Smooth muscle cell (in vitro differentiated cells): ENCODE measurements around the gene ZNF410. TPM values are rescaled to one million over a fixed set of nuclear protein-coding genes. Genes with fewer than 3 reads are reported as not detected.

Source experiments
- DNase-seq: peaks from one replicate; lab custom pipeline; 2025; ENCODE audit not compliant: unreplicated experiment; lab: John Stamatoyannopoulos, UW
- H2AFZ ChIP-seq: fragments of 200-600 bp; sonication (generic); 2 replicates; pipeline ENCODE4 v1.6.0; 2016; ENCODE audit warnings: antibody characterized with exemption, low read depth, mild to moderate bottlenecking
- H3F3A ChIP-seq: fragments of 200-600 bp; sonication (generic); 2 replicates; pipeline ENCODE4 v1.6.0; 2017; ENCODE audit warnings: antibody characterized with exemption, low read depth
- H3K27ac ChIP-seq: fragments of 200-600 bp; sonication (generic); 2 replicates; pipeline ENCODE4 v1.5.1; 2016; ENCODE audit warnings: low read depth, mild to moderate bottlenecking
- H3K27me3 ChIP-seq: fragments of 200-600 bp; sonication (generic); 2 replicates; pipeline ENCODE4 v1.6.1; 2016; ENCODE audit warnings: low read depth, mild to moderate bottlenecking
- H3K36me3 ChIP-seq: fragments of 200-600 bp; sonication (generic); 2 replicates; pipeline ENCODE4 v1.5.1; 2016; ENCODE audit warnings: low read depth
- H3K4me1 ChIP-seq: fragments of 200-600 bp; sonication (generic); 2 replicates; pipeline ENCODE4 v1.5.1; 2016; ENCODE audit warnings: low read depth
- H3K4me2 ChIP-seq: fragments of 200-600 bp; sonication (generic); 2 replicates; pipeline ENCODE4 v1.6.0; 2016; ENCODE audit warnings: mild to moderate bottlenecking
- H3K4me3 ChIP-seq: fragments of 200-600 bp; sonication (generic); 2 replicates; pipeline ENCODE4 v1.5.1; 2016; ENCODE audit warnings: mild to moderate bottlenecking
- H3K79me2 ChIP-seq: fragments of 200-600 bp; sonication (generic); 2 replicates; pipeline ENCODE4 v1.6.0; 2016; ENCODE audit warnings: low read depth, mild to moderate bottlenecking
- H3K9ac ChIP-seq: fragments of 200-600 bp; sonication (generic); 2 replicates; pipeline ENCODE4 v1.6.0; 2016; ENCODE audit warnings: low read depth
- H3K9me3 ChIP-seq: fragments of 200-600 bp; sonication (generic); replicated peaks from 2 replicates; pipeline ENCODE4 v1.5.1; 2016; ENCODE audit warnings: low read depth
- H4K20me1 ChIP-seq: fragments of 200-600 bp; sonication (generic); 2 replicates; pipeline ENCODE4 v1.6.0; 2016; ENCODE audit warnings: low read depth
- WGBS: methylation state at CpG from one replicate; pipeline ENCODE4 v1.1.7; 2016; ENCODE audit warnings: low lambda C conversion rate; 5-methylcytosine and 5-hydroxymethylcytosine counted together
- polyA plus RNA-seq: library from polyadenylated mRNA; unstranded; fragments of >200 nt; fragmentation: Nextera tagmentation; extraction: Ambion mirVana; gene quantifications from 2 replicates; pipeline ENCODE4 v1.2.1, GENCODE V29; 2016
- total RNA-seq: library from RNA; depleted of rRNA; stranded (reverse); fragments of >200 nt; gene quantifications from 2 replicates; pipeline ENCODE4 v1.2.3, GENCODE V29; 2014
- TF ChIP-seq, protein P1 (sequence below): fragments of 200-600 bp; sonication (generic); IDR thresholded peaks from 2 replicates; pipeline ENCODE4 v1.5.1; 2017; ENCODE audit warnings: borderline replicate concordance, mild to moderate bottlenecking, antibody characterized with exemption; ENCODE audit not compliant: insufficient read depth, poor library complexity, severe bottlenecking

ZNF410 gene
- total and polyA plus RNA-seq, 2 experiments from 2014 or later = 45.1 to 67.3 TPM

DNA sequence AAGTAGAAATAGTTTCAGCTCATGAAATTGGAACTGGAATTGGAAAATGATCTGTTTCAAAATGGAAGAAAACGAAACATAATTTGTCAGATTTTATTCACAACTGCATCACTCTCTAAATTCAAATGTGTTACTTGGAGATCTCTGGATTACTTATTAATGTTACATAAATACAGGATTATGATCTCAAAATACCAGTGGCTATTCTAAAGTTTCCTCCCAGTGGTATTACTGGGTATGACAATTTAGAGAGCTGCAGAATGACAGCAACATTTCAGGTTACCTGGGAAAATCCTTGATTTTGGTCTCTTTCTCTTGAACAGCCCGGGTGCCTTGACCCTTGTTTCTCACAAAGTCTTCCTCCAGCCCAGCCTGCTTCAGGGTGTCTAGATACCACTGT, 49.0 kb downstream of the ZNF410 start:
- Histone ChIP-seq H3K36me3 (peaks cover 25% of the 10 kb centered on the region), H3F3A (peaks cover 11% of the 10 kb centered on the region), H3K27ac (no peak overlapping the region), H2AFZ (no peak overlapping the region), H3K27me3 (no peaks in the 10 kb centered on the region), H3K9me3 (no peaks in the 10 kb centered on the region), H3K79me2 (no peaks in the 10 kb centered on the region), H3K9ac (no peak overlapping the region), H3K4me2 (no peak overlapping the region), H3K4me3 (no peak overlapping the region), H3K4me1 (no peaks in the 10 kb centered on the region), H4K20me1 (peaks cover 3% of the 10 kb centered on the region)
- TF ChIP-seq, protein P1, sequence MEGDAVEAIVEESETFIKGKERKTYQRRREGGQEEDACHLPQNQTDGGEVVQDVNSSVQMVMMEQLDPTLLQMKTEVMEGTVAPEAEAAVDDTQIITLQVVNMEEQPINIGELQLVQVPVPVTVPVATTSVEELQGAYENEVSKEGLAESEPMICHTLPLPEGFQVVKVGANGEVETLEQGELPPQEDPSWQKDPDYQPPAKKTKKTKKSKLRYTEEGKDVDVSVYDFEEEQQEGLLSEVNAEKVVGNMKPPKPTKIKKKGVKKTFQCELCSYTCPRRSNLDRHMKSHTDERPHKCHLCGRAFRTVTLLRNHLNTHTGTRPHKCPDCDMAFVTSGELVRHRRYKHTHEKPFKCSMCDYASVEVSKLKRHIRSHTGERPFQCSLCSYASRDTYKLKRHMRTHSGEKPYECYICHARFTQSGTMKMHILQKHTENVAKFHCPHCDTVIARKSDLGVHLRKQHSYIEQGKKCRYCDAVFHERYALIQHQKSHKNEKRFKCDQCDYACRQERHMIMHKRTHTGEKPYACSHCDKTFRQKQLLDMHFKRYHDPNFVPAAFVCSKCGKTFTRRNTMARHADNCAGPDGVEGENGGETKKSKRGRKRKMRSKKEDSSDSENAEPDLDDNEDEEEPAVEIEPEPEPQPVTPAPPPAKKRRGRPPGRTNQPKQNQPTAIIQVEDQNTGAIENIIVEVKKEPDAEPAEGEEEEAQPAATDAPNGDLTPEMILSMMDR = peak; percentile 25
- 98% methylated on average over 2 of the region's 2 CpGs for WGBS
- DNase-seq = no peak

DNA sequence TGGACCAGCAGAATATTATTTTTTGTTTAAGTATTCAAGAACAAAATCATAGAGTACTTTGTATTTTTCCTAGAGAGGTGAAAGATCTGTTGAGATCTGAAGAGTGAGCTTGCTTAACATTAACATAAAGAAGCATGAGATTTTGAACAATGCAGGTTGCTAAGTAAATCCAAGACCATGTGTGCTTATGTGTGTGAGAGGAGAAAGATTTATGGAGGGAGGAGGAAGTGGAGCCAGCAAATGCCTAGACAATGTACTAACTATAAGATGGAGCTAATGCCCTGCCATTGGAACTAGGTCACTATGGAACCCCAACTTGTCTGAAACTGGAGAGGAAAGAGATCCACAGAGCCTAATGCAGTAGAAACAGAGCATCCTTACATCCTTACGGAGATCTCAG, 49.9 kb downstream of the ZNF410 start:
- H3F3A ChIP-seq = peaks cover 9% of the 10 kb centered on the region

DNA sequence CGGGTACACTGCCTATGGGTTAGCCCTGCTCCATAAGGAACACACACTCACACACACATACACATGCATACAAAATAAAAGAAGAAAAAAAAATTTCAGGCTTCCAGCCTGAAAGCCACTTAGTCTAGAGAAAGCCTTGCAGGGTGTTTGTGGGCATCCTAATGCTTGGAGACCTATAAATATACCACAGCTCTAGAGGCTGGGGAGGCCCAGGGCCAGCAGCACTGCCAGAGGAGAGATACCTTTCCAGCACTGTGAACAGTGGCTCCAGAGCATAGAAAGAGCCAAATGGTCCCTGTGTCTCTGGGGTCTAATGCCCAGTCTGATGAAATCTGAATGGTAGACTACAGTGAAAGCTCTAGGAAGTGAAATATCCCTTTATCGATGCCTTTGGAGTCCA, 50.4 kb downstream of the ZNF410 start:
- H3K79me2 ChIP-seq = no peaks in the 10 kb centered on the region
- TF ChIP-seq, protein P1 = no peak
- H3K9ac ChIP-seq = no peak overlapping the region
- H4K20me1 ChIP-seq = peaks cover 3% of the 10 kb centered on the region
- no peaks in the 10 kb centered on the region for H3K9me3 ChIP-seq
- H3K4me2 ChIP-seq = no peak overlapping the region
- no peak overlapping the region for H3K4me3 ChIP-seq
- DNase-seq = no peak
- 97% methylated on average over 2 of the region's 2 CpGs for WGBS
- peaks cover 17% of the 10 kb centered on the region for H3K36me3 ChIP-seq
- H3K27ac ChIP-seq = no peak overlapping the region
- H2AFZ ChIP-seq = no peak overlapping the region
- H3F3A ChIP-seq = peaks cover 5% of the 10 kb centered on the region
- H3K4me1 ChIP-seq = no peaks in the 10 kb centered on the region
- no peaks in the 10 kb centered on the region for H3K27me3 ChIP-seq

More for the DNA sequence above, 49.9 kb downstream of the ZNF410 start:
- WGBS = 93% methylated on average over 1 of the region's 1 CpG
- Histone ChIP-seq H3K9ac (no peak overlapping the region), H3K9me3 (no peaks in the 10 kb centered on the region), H3K4me1 (no peaks in the 10 kb centered on the region), H4K20me1 (peaks cover 3% of the 10 kb centered on the region), H2AFZ (no peak overlapping the region), H3K36me3 (peaks cover 21% of the 10 kb centered on the region), H3K27me3 (no peaks in the 10 kb centered on the region), H3K4me3 (no peak overlapping the region), H3K27ac (no peak overlapping the region), H3K79me2 (no peaks in the 10 kb centered on the region), H3K4me2 (no peak overlapping the region)
- TF ChIP-seq, protein P1 = no peak
- DNase-seq = no peak

DNA sequence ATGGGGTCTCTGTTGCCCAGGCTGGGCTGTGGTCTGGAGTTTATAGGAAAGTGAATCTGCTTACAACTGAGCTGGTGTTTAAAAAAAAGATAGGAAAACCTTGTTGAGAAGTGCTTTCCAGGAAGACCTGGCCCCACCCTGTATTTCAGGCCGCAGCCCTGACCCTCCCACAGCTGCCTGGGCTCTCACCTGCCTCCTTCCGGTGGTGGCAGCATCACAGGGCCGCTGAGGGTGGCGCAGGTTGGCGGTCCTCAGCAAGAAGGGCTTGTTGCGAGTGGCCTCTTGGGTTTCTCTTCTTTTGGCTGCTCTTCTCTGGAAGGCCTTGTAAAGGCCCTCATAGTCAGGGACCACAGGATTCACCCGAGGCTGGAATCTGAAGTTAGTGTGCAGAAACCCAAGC, 55.5 kb downstream of the ZNF410 start:
- no peaks in the 10 kb centered on the region for H3K79me2 ChIP-seq
- TF ChIP-seq, protein P1 = no peak
- no peak overlapping the region for H2AFZ ChIP-seq
- no peaks in the 10 kb centered on the region for H3K27me3 ChIP-seq
- no peak overlapping the region for H3K4me2 ChIP-seq
- no peak overlapping the region for H3K4me3 ChIP-seq
- H3F3A ChIP-seq = peaks cover 1% of the 10 kb centered on the region
- no peak overlapping the region for H3K9ac ChIP-seq
- H3K36me3 ChIP-seq = peaks cover 5% of the 10 kb centered on the region
- DNase-seq = no peak
- H3K4me1 ChIP-seq = no peaks in the 10 kb centered on the region
- no peaks in the 10 kb centered on the region for H3K9me3 ChIP-seq
- WGBS = 92% methylated on average over 7 of the region's 7 CpGs
- no peak overlapping the region for H3K27ac ChIP-seq
- H4K20me1 ChIP-seq = no peaks in the 10 kb centered on the region
